Sigmoid colon (tissue), 7 donors: ENCODE measurements around the gene HSPB1. TPM values are rescaled to one million over a fixed set of nuclear protein-coding genes. Genes with fewer than 3 reads are reported as not detected.

Experiments used
- DNase-seq: peaks from one replicate; pipeline ENCODE4 v3.0.0-alpha.2; 2019
- H3K27ac ChIP-seq, 4 donors: fragments of 200-600 bp; sonication (generic); one replicate each; pipeline ENCODE4 v1.5.1; 2016 to 2019; ENCODE audit warnings: mild to moderate bottlenecking in 1 of 4
- H3K27me3 ChIP-seq, 3 donors: fragments of 200-600 bp; sonication (generic); one replicate each; pipeline ENCODE4 v1.5.1; 2019; ENCODE audit warnings: mild to moderate bottlenecking in 1 of 3
- H3K36me3 ChIP-seq, 4 donors: fragments of 200-600 bp; sonication (generic); one replicate each; pipeline ENCODE4 v1.5.1; 2016 to 2019
- H3K4me1 ChIP-seq, 4 donors: fragments of 200-600 bp; sonication (generic); one replicate each; pipeline ENCODE4 v1.5.1; 2017 to 2019
- H3K4me3 ChIP-seq, 4 donors: fragments of 200-600 bp; sonication (generic); one replicate each; pipeline ENCODE4 v1.5.1; 2017 to 2019; ENCODE audit warnings: mild to moderate bottlenecking in 2 of 4, moderate library complexity in 1 of 4
- H3K9me3 ChIP-seq, 4 donors: fragments of 200-600 bp in 3 of 4; sonication (generic) in 3 of 4; one replicate each; pipeline versions ENCODE4 v1.5.1 to v1.6.1; 2013 to 2019
- EP300 ChIP-seq, 4 donors: sonication (generic); formaldehyde crosslinking; IDR thresholded peaks; one replicate each; pipeline ENCODE4 v1.6.1; 2017; ENCODE audit warnings: antibody characterized with exemption in 4 of 4
- POLR2A ChIP-seq, 2 donors: fragments of 450-650 bp; IDR thresholded peaks; one replicate each; pipeline ENCODE4 v1.6.1; 2016; ENCODE audit warnings: antibody characterized with exemption in 2 of 2, mild to moderate bottlenecking in 2 of 2, moderate library complexity in 2 of 2
- POLR2AphosphoS5 ChIP-seq, 4 donors: sonication (generic); formaldehyde crosslinking; IDR thresholded peaks; one replicate each; pipeline ENCODE4 v1.6.1; 2017; ENCODE audit warnings: antibody characterized with exemption in 4 of 4
- WGBS, 2 donors: extraction: QIAGEN DNeasy Blood & Tissue Kit; methylation state at CpG; one replicate each; pipeline ENCODE4 v1.1.7; 2013; 5-methylcytosine and 5-hydroxymethylcytosine counted together
- intact Hi-C: fragments of 100-400 bp; cut with DNase I; formaldehyde crosslinking; loops from one replicate; pipeline ENCODE4 v1.15.1; 2023
- polyA plus RNA-seq, 3 donors: library from polyadenylated mRNA; stranded (reverse); fragments of 200-250 nt; gene quantifications; one replicate each; pipeline ENCODE4 v1.2.3, GENCODE V29; 2013
- total RNA-seq, 4 donors: library from RNA; depleted of rRNA; stranded (reverse); fragments of >200 nt; gene quantifications; one replicate each; pipeline ENCODE4 v1.1.0, GENCODE V29; 2016
- TF ChIP-seq, protein P1 (sequence below), 4 experiments: fragments of 450-650 bp in 3 of 4; fragments of 200-600 bp in 1 of 4; IDR thresholded peaks; one replicate each; pipeline ENCODE4 v1.5.1; 2016 to 2019; ENCODE audit warnings: antibody characterized with exemption in 4 of 4, mild to moderate bottlenecking in 3 of 4, moderate library complexity in 2 of 4
- donor health status: healthy with polysubstance abuse.
- donor health status: Bipolar disorder and iron deficiency.
- donor health status: healthy.

Gene HSPB1
- total and polyA plus RNA-seq, 7 donors: 202 to 2,528 (median 929) TPM

DNA sequence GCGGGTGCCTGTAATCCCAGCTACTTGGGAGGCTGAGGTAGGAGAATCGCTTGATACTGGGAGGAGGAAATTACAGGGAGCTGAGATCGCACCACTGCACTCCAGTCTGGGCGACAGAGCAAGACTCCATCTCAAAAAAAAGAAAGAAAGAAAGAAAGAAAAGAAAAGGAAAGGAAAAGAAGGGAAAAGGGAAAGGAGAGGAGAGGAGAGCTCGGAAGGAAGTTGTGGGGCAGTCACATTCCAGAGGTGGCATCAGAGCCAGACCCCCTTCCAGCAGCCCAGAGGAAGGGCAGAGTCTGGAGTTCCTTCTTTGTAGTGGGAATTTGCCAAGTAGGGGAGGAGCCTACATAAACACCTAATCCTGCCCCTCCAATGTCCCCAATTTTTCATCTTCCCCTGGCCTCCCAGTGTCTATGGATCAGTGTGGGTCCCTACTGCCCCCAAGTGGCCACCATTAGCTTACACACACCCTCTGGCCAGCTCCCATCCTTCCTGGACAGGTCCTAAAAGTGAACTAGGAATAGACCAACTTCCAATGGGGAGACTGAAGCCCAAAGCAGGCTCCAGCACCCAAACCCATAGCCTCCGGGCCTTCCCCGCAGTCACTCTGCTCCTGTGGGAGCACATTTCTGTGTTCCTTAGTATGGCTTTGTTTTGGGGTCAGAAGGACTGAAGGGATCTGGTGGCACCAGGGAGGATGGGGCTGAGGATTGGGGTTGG, 39.6 kb upstream of the HSPB1 start:
- 66 to 71% methylated on average over 7 of the region's 7 CpGs for WGBS, 2 donors
- H3K4me1 ChIP-seq: peaks cover 0 to 21% (median 19%) of the 10 kb centered on the region in 4 donors
- H3K4me3 ChIP-seq: no peak overlapping the region
- no peak overlapping the region for H3K27ac ChIP-seq
- H3K27me3 ChIP-seq: peaks cover 29 to 55% (median 44%) of the 10 kb centered on the region in 3 donors
- no peak for DNase-seq
- no peaks in the 10 kb centered on the region for H3K36me3 ChIP-seq
- H3K9me3 ChIP-seq: no peaks in the 10 kb centered on the region
- TF ChIP-seq, protein P1, sequence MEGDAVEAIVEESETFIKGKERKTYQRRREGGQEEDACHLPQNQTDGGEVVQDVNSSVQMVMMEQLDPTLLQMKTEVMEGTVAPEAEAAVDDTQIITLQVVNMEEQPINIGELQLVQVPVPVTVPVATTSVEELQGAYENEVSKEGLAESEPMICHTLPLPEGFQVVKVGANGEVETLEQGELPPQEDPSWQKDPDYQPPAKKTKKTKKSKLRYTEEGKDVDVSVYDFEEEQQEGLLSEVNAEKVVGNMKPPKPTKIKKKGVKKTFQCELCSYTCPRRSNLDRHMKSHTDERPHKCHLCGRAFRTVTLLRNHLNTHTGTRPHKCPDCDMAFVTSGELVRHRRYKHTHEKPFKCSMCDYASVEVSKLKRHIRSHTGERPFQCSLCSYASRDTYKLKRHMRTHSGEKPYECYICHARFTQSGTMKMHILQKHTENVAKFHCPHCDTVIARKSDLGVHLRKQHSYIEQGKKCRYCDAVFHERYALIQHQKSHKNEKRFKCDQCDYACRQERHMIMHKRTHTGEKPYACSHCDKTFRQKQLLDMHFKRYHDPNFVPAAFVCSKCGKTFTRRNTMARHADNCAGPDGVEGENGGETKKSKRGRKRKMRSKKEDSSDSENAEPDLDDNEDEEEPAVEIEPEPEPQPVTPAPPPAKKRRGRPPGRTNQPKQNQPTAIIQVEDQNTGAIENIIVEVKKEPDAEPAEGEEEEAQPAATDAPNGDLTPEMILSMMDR (IDR thresholded peaks at IDR 0.05): peak; percentile 17 to 61 (median 42)
- TF ChIP-seq POLR2A (IDR thresholded peaks at IDR 0.05): no peak
- intact Hi-C loops: loop anchor here (5.0 kb wide), 1 partner anchor 61 kb away; the partner anchor contains the start of gene SRRM3

GRCh38 chr7:76265299-76265698, 37.2 kb upstream of the HSPB1 start:
- peaks cover 13 to 56% (median 42%) of the 10 kb centered on the region in 3 donors for H3K27me3 ChIP-seq

GRCh38 chr7:76267107-76267893, 35.2 kb upstream of the HSPB1 start:
- H3K9me3 ChIP-seq: no peaks in the 10 kb centered on the region
- no peak for TF ChIP-seq EP300 (IDR thresholded peaks at IDR 0.05)
- TF ChIP-seq POLR2A (IDR thresholded peaks at IDR 0.05): no peak
- no peak for TF ChIP-seq POLR2AphosphoS5 (IDR thresholded peaks at IDR 0.05)
- TF ChIP-seq, protein P1 (IDR thresholded peaks at IDR 0.05): no peak
- no peaks in the 10 kb centered on the region for H3K36me3 ChIP-seq
- H3K27ac ChIP-seq: no peak overlapping the region
- no peak for DNase-seq
- intact Hi-C loops: no loop called here
- WGBS, 2 donors: 2 to 4% methylated on average over 68 of the region's 68 CpGs
- H3K4me3 ChIP-seq: peak overlapping the region in 3 of 4 donors; percentile 14 to 38 (median 32)
- H3K27me3 ChIP-seq: peaks cover 11 to 53% (median 34%) of the 10 kb centered on the region in 3 donors
- peaks cover 0 to 12% (median 11%) of the 10 kb centered on the region in 4 donors for H3K4me1 ChIP-seq

More at GRCh38 chr7:76265299-76265698, 37.2 kb upstream of the HSPB1 start:
- TF ChIP-seq POLR2AphosphoS5 (IDR thresholded peaks at IDR 0.05): no peak
- Histone ChIP-seq H3K36me3 (no peaks in the 10 kb centered on the region), H3K9me3 (no peaks in the 10 kb centered on the region), H3K4me3 (no peak overlapping the region), H3K4me1 (peaks cover 0 to 12% (median 12%) of the 10 kb centered on the region in 4 donors), H3K27ac (no peak overlapping the region)
- DNase-seq: no peak
- intact Hi-C loops: no loop called here
- 89 to 91% methylated on average over 7 of the region's 7 CpGs for WGBS, 2 donors

GRCh38 chr7:76267894-76268183, 34.6 kb upstream of the HSPB1 start:
- intact Hi-C loops: no loop called here
- H3K9me3 ChIP-seq: no peaks in the 10 kb centered on the region
- H3K36me3 ChIP-seq: no peaks in the 10 kb centered on the region
- H3K4me3 ChIP-seq: no peak overlapping the region
- no peak overlapping the region for H3K27ac ChIP-seq
- peaks cover 0 to 12% (median 11%) of the 10 kb centered on the region in 4 donors for H3K4me1 ChIP-seq
- TF ChIP-seq POLR2A (IDR thresholded peaks at IDR 0.05) (no peak), EP300 (IDR thresholded peaks at IDR 0.05) (no peak), POLR2AphosphoS5 (IDR thresholded peaks at IDR 0.05) (no peak)
- TF ChIP-seq, protein P1 (IDR thresholded peaks at IDR 0.05): no peak
- peaks cover 11 to 59% (median 34%) of the 10 kb centered on the region in 3 donors for H3K27me3 ChIP-seq
- no peak for DNase-seq
- whole genome bisulfite sequencing, 2 donors: 4 to 35% methylated on average over 4 of the region's 4 CpGs

DNA sequence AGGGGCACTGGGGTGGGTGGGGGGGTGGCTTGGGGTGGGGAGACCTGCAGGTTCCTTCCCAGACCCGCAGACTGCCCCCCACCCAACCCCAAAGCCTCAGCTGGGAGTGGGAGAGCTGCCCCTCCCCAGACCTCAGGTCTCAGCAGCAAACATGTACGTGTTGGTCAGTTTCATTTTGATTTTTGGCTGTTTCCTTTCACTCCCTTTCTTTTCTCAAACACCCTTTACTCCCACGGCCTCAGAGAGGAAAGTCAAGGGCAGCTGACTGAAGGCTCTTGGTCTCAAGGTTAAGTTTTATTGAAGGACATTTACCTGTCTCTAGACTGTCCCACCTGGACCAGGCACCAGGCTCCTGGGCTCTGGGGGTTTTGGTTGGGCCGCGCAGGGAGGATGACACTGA, 34.1 kb upstream of the HSPB1 start:
- Histone ChIP-seq H3K27me3 (peaks cover 11 to 63% (median 34%) of the 10 kb centered on the region in 3 donors), H3K4me1 (peaks cover 0 to 12% (median 11%) of the 10 kb centered on the region in 4 donors), H3K4me3 (no peak overlapping the region), H3K9me3 (no peaks in the 10 kb centered on the region), H3K36me3 (no peaks in the 10 kb centered on the region), H3K27ac (no peak overlapping the region)
- WGBS, 2 donors: 48% methylated on average over 5 of the region's 5 CpGs
- DNase-seq: no peak
- intact Hi-C loops: no loop called here
- TF ChIP-seq EP300 (IDR thresholded peaks at IDR 0.05) (no peak), POLR2A (IDR thresholded peaks at IDR 0.05) (no peak), POLR2AphosphoS5 (IDR thresholded peaks at IDR 0.05) (no peak)
- TF ChIP-seq, protein P1 (IDR thresholded peaks at IDR 0.05): no peak
